C4-2B (cell line): ENCODE data around the gene GPR158.

Experiments used
- H3K27ac ChIP-seq: fragments of 450-650 bp; 2 replicates; pipeline ENCODE4 v1.5.1; 2017
- ZFX ChIP-seq: fragments of 450-650 bp; IDR thresholded peaks from 2 replicates; pipeline ENCODE4 v1.6.1; 2017
- TF ChIP-seq, protein P1 (sequence below): fragments of 450-650 bp; conservative IDR thresholded peaks from 2 replicates; pipeline ENCODE4 v1.5.1; 2017; ENCODE audit warnings: mild to moderate bottlenecking

GPR158 gene

GRCh38 chr10:25280573-25280972 lies 105.8 kb downstream of the GPR158 start:
- H3K27ac ChIP-seq = peak overlapping the region; percentile 74
- TF ChIP-seq, protein P1, sequence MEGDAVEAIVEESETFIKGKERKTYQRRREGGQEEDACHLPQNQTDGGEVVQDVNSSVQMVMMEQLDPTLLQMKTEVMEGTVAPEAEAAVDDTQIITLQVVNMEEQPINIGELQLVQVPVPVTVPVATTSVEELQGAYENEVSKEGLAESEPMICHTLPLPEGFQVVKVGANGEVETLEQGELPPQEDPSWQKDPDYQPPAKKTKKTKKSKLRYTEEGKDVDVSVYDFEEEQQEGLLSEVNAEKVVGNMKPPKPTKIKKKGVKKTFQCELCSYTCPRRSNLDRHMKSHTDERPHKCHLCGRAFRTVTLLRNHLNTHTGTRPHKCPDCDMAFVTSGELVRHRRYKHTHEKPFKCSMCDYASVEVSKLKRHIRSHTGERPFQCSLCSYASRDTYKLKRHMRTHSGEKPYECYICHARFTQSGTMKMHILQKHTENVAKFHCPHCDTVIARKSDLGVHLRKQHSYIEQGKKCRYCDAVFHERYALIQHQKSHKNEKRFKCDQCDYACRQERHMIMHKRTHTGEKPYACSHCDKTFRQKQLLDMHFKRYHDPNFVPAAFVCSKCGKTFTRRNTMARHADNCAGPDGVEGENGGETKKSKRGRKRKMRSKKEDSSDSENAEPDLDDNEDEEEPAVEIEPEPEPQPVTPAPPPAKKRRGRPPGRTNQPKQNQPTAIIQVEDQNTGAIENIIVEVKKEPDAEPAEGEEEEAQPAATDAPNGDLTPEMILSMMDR = no peak
- no peak for TF ChIP-seq ZFX

GRCh38 chr10:25285809-25286208 lies 111.0 kb downstream of the GPR158 start:
- no peak overlapping the region for H3K27ac ChIP-seq
- TF ChIP-seq, protein P1 = no peak
- no peak for TF ChIP-seq ZFX

GRCh38 chr10:25288181-25288580 lies 113.4 kb downstream of the GPR158 start:
- no peak overlapping the region for H3K27ac ChIP-seq
- no peak for TF ChIP-seq ZFX
- TF ChIP-seq, protein P1 = no peak

DNA sequence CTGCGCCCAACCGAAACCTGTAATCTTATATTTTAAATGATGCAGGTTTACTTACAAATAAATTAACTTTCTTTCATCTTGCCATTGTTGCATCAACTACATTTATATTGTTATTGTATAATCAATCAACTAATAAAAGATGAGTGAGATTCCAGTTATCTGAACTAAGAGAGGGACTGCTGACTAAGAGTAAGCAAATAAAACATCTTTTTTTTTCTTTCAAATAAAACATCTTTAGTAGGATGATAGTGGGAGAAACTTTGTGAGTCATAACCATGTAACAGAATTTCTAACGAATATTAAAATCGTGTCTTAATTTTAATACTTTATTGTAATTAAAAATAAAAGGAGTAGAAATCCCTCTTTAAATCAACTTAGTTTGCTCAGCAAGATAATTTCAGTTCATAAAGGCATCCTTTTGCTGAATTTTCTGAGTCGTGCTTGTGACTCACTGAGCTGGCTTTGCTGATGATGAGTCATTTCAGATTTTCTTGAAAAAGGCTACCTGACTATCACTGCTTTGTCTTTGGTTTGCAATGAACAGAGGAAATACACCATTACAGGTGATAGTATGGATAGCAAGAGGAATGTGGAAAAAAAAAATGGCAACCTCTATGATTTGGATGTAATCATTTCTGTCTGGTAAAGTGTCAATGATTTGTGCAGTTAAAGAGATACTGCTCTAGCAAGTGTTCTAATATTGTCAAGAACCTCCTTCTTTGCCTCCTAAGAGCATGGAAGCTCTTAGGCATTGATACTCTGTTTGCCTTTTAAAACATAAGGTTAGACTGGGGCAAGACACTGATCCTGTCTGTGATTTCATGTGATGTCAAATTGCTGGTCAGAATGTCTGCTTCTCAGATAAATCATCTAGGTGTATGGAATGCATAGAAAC lies 119.5 kb downstream of the GPR158 start:
- no peak overlapping the region for H3K27ac ChIP-seq
- TF ChIP-seq ZFX = no peak
- TF ChIP-seq, protein P1 = no peak

GRCh38 chr10:25296324-25296723 lies 121.5 kb downstream of the GPR158 start:
- TF ChIP-seq, protein P1 = no peak
- TF ChIP-seq ZFX = no peak
- no peak overlapping the region for H3K27ac ChIP-seq

DNA sequence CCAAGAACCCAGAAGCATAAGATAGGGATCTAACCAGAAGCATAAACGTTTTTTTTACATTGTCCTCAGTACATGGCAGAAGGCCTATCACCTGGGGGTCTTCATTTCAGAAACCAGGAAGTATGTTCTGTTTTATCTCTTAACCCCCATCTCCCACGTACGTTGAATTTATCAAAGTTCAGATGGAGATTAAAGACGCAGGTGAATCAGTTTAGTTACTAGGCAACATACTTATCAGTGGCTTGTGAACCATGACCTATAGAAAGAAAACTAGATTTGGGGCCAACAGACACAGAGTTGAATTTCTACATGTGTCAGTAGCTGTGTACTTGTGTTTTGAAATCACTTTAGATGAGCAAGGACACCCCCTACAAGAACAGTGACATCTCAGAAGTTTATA lies 122.7 kb downstream of the GPR158 start:
- no peak overlapping the region for H3K27ac ChIP-seq
- TF ChIP-seq, protein P1 = no peak
- TF ChIP-seq ZFX = no peak

- H3K27ac ChIP-seq = no peak overlapping the region
- TF ChIP-seq, protein P1 = no peak
- no peak for TF ChIP-seq ZFX
These were observed 125.3 kb downstream of the GPR158 start for GRCh38 chr10:25300073-25300472.
